GM18861 (cell line): ENCODE measurements around the gene CAPN15.

Experiments used
- ATAC-seq: cut with Tn5 transposase; IDR thresholded peaks from one replicate; pipeline ENCODE4 v1.9.1; 2021; ENCODE audit not compliant: unreplicated experiment

CAPN15 gene

DNA sequence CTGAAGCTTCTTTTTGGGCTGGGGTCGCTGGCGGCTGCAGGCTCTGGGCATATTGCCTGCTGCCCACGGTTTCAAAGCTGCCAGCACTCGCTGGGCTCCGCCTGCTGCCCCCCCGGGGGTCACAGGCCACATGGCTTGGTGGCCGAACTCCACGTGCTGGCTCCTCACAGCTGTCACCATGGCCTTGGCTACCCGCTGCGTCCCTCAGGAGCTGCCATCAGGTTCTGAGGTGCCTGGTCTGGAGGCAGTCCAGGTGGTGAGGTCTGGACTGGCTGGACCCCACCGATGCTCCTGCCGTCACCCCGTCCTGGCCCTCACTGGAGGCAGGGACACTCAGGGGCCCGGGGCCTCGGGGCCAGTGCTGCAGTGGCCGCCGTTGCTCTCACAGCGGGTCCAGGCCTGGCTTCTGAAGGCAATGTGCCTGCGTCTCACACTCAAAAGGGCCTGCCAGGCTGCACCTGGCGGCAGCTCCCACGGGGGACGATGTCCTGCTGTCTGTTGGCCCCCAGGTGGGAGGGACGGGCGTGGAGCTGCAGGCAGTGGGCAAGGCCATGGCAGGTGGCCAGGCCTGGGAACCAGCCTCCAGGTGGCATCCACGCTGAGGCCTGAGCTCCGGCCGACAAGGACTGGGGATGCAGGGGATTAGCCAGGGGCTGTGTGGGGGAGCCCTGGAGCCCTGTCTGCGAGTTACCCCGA, 13.3 kb downstream of the CAPN15 start:
- ATAC-seq = no peak

DNA sequence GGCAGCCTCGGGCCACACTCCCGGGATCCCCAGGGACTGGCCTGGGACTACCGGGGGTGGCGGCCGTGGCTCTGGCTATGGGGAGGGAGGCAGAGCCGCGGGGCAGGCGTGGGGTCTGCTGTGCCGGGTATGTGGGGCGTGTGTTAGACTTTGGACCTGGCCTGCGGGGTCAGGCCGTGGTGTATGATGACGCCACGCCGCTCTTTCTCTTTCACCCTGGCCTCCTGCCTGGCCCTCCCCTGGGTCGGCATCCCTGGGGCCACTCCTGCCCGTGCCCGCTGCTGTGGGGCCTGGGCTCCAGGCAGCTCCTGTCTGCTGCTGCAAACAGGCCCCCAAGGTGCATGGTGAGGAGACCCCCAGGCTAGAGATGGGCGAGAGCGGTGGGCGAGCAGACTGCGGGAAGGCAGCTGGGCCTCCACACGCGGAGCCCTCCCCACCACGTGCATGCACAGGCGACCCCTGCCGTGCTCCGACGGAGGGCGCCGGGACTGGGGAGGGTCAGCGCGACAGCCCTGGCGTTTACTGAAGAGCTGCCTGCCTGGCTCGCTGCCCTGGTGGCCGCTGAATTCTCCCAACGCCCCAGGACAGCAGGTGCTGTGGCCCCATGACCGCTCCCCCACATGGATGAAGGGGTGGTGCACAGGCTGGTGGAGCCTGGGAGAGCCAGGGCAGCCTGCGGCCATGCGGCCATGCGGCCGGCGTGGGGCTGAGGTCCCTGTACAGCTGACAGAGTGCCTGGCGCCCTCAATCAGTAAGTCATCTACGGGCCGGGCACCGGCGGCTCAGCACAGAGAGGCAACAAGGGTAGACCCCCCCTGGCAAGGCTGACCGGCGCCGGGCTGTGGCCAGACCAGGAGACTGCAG, 16.0 kb downstream of the CAPN15 start:
- ATAC-seq = no peak

DNA sequence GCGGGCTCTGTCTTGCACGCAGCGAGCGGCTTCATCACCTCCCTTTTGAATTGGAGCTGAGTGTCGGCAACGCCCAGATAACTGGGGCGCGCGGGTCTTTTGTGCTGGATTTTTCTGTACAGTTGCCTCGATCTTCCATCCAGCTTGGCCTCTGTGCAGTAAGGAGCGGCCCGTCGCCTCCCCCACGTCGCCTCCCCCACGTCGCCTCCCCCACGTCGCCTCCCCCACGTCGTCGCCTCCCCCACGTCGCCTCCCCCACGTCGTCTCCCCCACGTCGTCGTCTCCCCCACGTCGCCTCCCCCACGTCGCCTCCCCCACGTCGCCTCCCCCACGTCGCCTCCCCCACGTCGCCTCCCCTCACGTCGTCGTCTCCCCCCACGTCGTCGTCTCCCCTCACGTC, 17.0 kb downstream of the CAPN15 start:
- ATAC-seq = no peak

DNA sequence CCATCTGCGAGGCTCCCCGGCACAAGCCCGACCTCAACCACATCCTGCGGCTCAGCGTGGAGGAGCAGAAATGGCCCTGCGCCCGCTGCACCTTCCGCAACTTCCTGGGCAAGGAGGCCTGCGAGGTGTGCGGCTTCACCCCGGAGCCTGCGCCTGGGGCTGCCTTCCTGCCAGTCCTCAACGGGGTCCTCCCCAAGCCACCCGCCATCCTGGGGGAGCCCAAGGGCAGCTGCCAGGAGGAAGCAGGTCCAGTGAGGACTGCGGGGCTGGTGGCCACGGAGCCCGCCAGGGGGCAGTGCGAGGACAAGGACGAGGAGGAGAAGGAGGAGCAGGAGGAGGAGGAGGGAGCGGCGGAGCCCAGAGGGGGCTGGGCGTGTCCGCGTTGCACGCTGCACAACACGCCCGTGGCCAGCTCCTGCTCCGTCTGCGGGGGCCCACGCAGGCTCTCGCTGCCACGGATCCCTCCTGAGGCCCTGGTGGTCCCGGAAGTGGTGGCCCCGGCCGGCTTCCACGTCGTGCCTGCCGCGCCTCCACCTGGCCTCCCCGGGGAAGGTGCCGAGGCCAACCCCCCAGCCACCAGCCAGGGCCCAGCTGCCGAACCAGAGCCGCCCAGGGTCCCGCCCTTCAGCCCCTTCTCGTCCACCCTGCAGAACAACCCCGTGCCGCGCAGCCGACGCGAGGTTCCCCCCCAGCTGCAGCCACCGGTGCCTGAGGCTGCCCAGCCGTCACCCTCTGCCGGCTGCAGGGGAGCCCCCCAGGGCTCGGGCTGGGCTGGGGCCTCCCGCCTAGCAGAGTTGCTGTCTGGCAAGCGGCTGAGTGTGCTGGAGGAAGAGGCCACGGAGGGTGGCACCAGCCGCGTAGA, 19.6 kb downstream of the CAPN15 start:
- ATAC-seq = no peak

DNA sequence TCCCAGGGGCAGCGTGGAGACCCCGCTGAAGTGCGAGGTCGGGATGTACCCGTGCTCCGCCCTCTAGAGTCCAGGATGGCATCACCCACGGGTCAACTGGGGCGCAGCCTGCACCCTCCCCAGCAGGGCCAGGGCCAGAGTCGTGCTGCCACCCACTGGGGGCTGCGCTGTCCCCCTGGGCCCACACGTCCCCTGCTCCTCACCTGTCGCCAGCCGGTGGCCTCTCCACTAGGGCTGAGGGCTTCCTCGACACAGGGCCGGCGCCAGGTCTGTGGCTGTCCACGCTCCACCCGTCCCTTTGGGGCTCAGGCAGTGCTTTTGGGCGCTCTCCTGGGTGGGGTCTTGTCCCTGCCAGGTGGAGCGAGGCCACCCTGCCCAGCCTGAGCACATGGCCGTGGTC, 21.1 kb downstream of the CAPN15 start:
- ATAC-seq = no peak

DNA sequence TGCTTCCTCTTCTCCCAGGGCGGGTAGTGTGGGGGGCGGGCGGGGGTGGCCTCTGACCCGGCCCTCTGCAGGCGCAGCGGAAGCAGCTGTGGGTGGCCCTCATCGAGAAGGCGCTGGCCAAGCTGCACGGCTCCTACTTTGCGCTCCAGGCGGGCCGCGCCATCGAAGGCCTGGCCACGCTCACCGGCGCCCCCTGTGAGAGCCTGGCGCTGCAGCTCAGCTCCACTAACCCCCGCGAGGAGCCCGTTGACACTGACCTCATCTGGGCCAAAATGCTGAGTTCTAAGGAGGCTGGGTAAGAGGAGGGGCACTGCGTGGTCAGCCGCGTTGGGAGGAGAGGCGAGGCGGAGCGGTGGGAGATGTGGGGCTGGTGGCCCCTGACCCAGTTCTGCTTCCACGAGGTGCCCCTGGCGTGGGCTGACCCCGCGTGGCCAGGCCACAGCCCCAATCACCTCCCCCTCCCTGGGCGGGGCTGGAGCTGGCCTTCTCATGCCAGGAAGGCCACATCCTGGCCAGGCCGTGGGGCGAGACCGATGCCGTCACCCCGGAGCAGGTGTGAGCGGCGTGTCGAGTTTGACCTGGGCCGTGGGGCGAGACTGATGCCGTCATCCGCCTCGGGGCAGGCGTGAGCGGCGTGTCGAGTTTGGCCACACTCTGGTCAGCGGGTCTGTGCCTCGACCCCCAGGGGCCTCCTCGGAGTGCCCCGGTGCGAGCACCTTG, 22.2 kb downstream of the CAPN15 start:
- no peak for ATAC-seq

DNA sequence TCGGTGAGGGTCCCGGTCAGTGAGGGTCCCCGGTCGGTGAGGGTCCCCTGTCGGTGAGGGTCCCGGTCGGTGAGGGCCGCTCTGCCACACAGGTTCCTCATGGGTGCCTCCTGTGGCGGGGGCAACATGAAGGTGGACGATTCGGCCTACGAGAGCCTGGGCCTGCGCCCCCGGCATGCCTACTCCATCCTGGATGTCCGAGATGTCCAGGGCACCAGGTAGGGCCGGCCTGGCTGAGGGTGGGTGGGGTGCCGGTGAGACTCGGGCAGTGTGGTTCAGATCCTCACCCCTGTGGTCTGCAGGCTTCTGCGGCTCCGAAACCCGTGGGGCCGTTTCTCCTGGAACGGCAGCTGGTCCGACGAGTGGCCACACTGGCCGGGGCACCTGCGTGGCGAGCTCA, 23.7 kb downstream of the CAPN15 start:
- ATAC-seq = no peak

DNA sequence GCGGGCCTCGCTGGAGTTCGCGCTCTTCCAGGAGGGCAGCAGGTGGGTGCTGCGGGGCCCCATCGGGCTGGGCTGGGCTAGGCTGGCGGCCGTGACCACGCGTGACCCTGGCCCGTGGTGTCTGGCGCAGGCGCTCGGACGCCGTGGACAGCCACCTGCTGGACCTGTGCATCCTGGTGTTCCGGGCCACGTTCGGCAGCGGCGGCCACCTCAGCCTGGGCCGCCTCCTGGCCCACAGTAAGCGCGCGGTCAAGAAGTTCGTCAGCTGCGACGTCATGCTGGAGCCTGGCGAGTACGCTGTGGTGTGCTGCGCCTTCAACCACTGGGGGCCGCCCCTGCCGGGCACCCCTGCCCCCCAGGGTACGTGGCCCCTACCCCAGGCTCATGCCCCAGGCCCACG, 24.7 kb downstream of the CAPN15 start:
- no peak for ATAC-seq

DNA sequence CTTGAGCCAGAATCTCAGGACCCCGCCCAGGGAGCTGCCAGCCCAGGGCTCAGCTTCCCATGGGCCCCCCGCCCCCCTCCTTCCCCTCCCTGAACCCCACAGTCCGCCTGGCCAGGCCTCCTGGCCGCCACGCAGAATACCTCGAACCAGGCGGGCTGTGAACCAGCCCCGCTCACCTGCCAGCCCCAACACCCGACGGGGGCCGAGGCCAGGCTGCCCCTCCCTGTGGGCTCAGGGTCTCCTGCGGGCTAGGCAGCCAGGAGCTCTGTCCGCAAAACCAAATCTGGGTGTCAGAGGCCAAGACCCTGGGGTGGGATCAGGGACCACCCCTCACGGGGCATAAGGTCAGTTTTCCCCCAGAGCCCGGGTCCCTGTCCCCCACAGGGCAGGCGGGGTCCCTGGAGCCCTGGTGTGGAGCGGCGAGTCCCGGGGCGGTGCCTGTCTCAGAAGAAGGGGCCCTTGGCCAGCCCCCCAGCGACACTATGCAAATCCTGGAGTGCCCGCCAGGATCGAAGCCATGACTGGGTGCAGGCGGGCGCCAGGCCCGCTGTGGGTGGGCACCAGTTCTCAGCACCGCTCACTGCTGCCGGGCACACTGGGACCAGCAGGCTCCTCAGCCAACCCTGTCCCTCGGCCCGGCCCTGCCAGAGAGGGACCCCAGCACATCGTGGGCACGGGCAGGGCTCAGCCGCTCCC, 26.2 kb downstream of the CAPN15 start:
- no peak for ATAC-seq

DNA sequence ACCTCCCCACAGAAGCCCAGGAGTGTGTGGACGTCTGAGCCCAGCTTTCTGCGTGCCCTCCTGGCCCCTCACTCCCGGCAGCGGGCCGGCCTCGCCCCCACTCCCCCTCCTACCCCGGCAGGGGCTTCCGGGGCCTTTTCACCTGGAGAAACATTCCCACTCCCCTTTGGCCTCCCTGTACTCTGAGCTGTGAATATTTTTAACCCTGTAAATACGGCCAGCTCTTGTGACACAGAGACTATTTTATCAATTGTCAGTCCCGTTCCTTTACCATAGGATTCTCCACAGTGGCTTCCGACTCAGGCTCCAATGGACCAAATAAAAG, 26.7 kb downstream of the CAPN15 start:
- no peak for ATAC-seq

DNA sequence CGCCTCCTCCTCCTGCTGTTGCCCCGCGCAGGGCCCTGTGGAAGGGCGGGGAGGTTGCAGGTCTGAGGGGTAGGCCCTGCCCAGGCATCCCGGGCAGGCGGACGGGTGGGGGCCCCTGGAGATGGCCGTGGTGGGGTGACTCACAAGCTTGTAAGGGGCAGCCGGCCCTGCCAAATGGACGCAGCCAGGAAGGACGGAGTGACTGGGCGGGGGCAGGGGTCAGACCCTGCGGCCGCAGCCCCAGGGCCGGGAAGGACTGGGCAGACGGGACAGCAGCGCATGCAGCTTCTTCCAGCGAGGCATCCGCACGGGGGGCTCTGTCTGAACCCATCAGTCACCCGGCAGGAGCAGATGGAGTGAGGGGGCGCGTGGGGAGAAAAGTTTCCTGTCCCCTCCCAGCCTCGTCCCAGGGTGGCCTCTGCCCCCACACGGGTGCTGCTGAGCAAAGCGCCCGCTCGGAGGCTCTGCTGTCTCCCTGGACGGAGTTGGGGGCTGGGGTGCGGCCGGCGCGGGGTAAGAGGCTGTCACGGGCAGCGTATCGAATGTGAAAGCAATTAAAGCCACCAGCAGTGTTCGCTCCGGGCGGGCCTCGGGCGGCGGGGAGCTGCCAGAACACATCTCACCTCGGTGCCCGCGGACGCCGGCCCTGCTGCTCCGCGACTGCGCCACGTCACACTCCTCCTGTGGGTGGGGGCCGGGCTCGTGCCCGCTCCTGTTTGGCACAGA, 27.3 kb downstream of the CAPN15 start:
- no peak for ATAC-seq

DNA sequence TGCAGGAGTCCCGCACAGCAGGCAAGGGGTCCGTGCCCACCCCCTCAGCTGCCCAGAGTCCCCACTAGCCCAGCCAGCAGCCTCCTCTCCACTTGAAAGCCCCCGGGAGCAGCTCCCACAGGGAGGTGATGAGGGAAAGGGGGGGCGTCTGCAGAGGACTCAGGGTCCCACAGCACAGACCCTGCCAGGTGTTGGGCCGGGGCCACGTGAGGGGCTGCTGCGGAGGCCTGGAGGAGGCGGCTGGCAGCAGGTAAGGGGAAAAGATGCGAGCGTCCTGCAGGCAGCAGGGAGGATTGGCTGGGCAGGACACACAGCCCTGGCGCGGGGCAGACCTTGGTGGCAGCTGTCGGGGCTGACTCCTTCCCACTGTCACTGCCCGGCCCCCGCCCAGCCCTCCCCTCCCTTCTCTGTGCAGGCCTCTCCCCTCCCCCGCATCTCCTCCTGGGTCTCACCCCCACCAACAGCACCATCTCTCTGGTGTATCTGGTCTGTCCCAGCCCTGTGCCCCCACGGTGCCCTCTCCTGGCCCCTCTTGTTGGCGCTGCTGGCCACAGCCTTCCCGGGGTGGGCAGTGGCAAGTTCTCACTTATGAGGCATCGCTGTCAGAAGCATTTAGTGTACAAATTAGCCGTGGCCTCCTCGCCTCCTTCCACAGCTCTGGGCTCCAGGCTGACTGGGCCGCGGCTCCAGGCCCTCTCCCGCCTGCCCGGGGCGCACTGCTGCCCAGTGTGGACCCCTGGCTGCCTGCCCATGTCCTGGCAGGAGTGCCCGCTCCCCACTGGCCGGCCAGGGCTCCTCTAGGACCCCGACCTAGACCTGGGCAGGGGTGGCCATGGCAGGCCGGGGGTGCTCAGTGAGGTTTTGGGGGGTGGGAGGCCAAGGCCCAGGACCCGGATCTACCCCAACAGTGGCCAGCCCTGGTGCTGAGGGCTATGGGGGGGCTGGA, 28.3 kb downstream of the CAPN15 start:
- ATAC-seq = no peak

DNA sequence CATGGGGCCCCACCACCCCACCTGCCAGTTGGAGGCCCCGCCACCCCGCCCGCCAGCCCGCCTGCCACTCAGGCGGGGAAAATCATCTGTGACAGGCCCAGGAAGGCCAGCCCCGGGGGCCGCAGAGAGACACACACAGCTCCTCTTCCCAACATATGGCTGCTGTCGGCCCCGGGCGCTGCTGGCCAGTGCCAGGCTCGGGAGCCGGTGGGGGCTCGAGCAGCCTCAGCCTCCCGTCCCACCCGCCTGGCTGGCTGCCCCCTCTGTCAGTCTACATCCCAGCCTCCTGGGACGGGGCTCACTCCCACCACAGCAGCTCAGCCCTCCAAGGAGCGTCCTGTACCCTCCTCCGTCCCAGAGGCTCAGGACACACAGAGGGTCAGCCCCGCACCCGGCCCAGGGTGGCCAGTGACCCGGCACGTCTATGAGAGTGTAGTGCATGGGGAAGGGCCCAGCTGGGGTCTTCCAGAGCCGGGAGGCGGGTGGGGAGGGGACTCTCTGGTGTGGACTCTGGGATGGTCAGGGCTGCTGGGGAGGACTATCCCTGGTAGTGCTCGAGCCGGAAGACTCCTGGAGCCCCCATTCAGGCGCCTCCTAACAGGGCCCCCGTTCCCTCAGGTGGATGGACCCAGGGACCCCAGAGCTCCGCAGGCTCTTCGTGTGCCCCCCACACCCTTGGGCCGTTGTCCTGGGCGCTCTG, 29.1 kb downstream of the CAPN15 start:
- ATAC-seq = no peak

DNA sequence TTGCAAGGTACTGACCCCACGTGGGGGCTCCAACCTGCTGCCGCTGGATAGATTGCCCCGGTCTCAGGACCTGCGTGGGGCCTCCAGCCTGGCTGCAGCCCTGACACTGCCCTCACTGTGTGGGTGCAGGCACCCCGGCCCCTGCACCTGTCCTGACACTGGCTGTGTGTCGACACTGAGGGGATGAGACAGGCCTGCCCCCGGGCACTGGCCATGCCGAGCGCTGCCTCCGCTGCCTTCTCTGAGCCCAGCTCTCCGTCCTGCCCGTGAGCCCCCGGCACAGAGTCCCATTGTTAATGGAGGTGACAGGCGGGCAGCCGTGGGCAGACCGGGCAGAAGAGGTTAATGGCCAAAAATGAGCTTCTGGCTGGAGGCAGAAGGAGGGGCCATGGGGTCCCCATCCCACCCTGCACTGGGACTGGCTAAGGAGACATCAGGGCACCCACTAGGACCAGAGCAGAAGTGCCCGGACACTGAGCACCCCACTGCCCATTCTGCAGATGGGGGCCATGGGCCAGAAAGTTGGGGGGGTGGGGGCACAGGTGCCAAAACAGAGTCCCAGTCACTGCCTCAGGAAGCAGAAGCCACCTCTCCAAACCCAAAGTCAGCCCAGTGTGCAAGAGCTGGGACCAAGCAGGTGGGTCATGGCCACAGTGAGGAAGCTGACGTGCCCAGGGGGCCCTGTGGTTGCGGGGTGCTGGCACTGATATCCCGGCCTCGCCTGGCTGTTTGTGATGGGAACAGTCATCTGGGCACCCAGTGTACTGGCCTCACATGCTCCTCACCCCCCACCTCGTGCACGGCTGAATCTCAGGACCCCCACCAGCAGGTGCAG, 30.2 kb downstream of the CAPN15 start:
- ATAC-seq = no peak

DNA sequence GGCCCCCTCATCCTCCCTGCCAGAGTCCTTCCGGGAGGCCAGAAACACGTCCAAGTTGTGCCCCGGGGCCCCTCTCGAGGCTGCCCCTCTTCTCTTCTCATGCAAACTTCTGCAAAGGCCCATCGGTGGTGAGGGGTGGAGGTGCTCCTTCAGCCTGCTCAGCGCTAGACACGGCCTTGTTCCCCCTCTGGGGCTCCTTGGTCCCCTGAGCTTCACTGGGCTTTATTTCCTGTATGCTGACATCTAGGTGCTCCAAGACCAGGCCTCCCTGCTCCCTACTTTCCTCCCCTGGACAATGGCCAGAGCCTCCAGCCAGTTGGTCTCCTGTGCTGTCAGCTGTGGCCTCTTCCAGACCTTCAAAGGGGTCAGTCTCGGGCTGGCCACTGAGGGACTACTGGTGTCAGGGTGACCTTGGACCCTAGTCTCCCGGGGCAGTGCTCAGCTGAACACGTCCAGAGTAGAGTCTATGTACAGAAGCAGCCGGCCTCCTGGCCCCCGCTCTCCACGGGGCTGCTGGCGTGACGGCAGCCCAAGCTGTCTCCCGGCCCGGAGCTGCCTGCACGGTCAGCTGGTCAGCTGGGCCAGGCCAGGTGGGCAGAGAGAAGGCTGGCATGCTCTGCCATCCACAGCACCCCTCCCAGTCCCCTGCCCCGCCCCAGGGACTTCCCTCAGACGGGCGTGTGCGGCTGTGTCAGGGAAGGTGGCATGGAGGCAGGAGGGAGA, 30.9 kb downstream of the CAPN15 start:
- no peak for ATAC-seq

DNA sequence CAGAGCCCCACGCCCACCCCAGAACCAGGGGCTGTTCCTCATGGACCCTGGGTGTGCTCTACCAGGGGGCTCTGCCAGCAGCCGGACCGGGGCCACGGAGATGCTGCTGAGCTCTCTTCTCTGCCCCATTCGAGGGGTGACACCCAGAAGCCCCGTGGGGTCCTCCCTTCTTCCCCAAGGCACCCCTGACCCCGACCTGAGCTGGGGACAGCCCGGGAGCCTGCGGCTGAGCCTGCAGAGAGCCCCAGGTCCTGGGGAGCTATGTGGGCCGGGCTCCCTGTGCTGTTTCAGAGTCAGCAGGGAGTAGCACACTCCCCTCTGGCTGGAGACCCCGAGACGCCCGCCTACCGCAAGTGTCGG, 31.5 kb downstream of the CAPN15 start:
- no peak for ATAC-seq
